Left colon (tissue), 2 donors: ENCODE results near the gene ALMS1. TPM values are rescaled to one million over a fixed set of nuclear protein-coding genes. Genes with fewer than 3 reads are reported as not detected.
"Not testable (repeated sequence)": the region's sequence is repeated elsewhere in the genome, so short reads cannot be mapped to it uniquely, and the experiment has no call there.

ENCODE experiments used
- ATAC-seq: fragments of 200-7000 bp; cut with Tn5 transposase; one replicate; pipeline ENCODE4 v1.9.1; 2020; ENCODE audit warnings: mild to moderate bottlenecking, moderate library complexity
- DNase-seq, 2 donors: peaks; one replicate each; pipeline ENCODE4 v3.0.0-alpha.2; 2020
- intact Hi-C, 2 donors: fragments of 100-400 bp; cut with DNase I in 1 of 2; cut with micrococcal nuclease in 1 of 2; formaldehyde crosslinking; loops; one replicate each; pipeline versions ENCODE4 v1.11.2 to v1.14.0; 2022; cut with DNase I, micrococcal nuclease
- total RNA-seq, 2 donors: library from RNA; stranded (reverse); fragmentation: NEBNext Ultra II Directional; extraction: Animal tissue kit (Norgen Biotek cat#: 25700); gene quantifications; one replicate each; pipeline ENCODE4 v1.2.1, GENCODE V29; 2021
- donor health status: DM: no; HTN: no; CAD: no.
- donor health status: DM: yes; HTN: yes; CAD: no.

The ALMS1 gene
- total RNA-seq, 2 donors from 2014 or later, result 11.2 to 14.8 TPM

DNA sequence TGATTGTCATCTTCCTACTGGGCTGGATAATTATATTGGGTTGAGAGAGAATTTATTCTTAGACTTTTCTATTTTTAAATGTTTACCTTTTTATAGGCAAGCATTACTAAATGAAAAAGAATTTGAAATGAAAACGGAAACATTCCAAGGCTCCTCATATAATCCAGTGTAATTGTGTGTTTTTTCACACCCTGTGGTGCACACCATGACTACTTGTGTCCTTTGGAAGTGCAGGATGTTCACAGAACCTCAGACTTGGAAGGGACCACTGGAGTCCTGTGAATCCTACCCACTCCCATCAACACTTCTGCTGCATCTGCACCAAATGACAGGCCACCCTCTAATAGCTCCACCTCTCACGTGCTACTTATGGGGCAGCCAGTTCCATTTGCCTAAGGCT lies 208.6 kb downstream of the ALMS1 start:
- DNase-seq (no peak), ATAC-seq (no peak)
- intact Hi-C loops, result no loop called here

DNA sequence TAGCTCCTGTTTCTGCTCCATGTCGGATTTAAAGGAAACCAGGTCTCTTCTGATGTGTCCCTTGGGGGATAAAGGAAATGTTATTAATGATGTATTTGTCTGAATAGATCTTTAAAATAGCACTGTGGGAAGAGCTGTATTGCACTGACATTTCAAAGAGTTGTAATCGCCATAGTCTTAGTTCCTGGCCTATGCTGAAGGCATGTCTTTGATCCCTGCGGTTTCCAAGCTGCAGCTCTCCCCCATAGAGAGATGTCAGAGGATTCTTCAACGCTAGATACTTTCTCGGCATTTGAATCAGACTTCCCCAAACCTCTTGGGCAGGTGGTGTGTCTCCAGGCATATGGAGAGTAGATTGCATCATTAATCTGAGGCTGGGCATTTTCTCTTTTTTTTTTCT lies 216.1 kb downstream of the ALMS1 start:
- DNase-seq, result no peak
- ATAC-seq, result no peak
- intact Hi-C loops, result no loop called here

DNA sequence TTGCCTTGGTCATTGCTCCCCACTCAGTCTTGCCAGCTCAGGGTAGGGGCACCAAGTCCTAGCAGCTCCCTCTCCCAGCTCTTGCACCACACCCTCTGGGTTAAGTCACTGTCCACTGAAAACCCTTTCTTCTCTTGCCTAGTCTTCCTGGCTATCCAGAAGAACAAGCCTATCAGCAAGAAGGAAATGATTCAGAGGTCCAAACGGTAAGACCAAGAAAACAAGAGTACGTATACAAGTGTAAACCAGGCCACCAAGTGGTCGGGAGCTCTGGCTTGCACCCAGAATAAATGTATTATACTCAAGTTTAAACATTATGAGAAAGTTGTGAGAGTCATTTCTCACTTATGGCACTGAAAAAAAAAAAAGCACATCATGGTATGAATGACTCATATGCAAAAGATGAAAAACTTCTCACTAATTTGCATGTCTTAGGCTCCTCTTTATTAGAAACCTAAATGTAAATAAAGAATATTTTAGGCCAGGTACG lies 217.5 kb downstream of the ALMS1 start:
- DNase-seq, intact Hi-C loops, ATAC-seq: not testable (repeated sequence)

DNA sequence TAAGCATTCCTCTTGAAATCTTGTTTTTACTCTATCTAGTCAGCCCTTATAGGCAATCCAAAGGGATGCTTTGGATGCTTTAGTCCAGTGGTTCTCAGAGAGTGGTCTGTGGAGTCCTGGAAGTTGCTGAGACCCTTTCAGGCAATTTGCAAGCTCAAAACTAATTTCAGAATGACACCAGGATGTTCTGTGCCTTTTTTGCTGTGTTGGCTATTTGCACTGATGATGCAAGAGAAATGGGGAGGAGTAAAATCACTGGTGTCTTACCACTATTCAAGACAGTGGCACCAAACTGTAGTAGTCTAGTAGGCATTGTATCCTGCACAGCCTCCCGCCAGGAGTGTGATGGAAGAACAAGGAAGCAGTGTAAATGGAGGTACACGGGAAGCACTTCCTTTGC lies 219.0 kb downstream of the ALMS1 start:
- DNase-seq, ATAC-seq, intact Hi-C loops: not testable (repeated sequence)

DNA sequence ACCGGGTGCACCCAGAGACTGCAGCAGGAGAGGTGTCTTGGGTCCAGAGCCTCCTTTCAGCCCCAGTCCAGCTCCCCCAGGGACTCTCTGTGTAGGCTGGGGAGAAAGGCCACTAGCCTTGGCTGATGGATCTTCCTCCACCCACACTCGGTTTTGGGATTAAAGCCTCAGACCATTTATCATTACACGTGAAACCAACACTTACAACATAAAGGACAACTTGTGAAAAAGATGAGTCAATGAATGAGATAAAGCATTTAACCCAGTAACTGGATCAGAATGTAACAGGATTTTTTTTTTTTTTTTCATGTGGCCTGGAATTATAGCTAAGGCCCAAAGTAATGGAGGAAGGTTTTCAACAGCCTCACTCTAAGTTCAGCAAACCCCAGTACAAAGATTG lies 224.5 kb downstream of the ALMS1 start:
- DNase-seq (no peak), ATAC-seq (no peak)
- intact Hi-C loops, result no loop called here

DNA sequence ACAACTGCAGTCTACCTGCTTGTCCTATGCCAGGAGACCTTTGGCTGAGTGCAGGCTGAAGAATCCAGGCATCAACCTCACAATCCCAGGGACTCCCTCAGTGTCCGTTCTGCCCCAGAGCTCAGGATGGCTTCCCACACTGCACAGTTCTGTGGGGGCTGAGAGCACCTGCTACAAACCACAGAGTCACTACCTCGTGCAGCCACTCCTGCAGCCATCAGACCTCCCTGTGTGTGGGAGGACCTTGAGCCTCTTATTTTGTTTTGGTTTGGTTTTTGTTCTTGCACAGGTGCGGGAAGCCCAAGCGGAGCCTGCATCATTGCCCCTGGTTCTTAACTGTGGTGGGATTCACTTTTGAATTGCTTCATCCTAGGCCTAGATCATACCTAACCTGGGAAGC lies 225.6 kb downstream of the ALMS1 start:
- DNase-seq (no peak), ATAC-seq (no peak)
- intact Hi-C loops, result no loop called here

DNA sequence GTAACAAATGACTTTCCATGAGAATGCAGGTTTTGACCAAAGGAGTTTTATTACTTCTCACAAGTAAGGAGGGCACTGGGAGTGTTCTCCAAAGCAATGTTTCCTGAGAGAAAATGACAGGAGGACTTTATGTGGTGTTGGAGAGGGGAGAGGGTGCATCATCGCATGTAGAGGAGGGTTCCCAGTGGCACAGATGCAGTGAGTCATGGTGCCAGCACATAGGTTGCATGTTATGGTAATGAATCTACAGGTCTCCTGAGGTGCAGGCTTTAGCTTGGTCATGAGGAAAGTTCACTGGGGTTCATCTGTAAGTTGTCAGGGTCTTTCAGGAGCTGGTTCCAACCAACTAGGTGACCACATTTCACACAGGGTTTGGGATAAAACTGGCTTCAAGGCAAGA lies 226.2 kb downstream of the ALMS1 start:
- no peak for DNase-seq
- no peak for ATAC-seq
- intact Hi-C loops, result no loop called here

DNA sequence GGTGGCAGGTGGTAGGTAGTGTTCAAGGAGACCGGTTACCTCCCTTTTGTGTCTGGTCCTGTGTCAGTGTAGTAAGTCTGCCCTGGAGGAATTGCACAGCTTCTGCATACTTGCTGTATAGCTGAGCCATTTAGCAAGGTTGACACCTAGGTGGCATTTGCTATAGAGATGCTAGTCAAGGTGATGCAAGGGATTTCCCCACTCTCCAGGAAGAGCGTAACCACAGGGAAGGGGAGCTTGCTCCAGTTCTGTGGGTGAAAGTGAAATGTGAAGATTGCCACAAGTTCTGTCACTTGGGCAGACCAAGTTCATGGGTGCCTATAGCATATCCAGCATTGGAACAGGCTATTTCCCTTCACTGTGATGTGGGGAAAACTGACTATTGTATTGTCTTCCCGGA lies 228.5 kb downstream of the ALMS1 start:
- intact Hi-C loops, result no loop called here
- ATAC-seq, result no peak

DNA sequence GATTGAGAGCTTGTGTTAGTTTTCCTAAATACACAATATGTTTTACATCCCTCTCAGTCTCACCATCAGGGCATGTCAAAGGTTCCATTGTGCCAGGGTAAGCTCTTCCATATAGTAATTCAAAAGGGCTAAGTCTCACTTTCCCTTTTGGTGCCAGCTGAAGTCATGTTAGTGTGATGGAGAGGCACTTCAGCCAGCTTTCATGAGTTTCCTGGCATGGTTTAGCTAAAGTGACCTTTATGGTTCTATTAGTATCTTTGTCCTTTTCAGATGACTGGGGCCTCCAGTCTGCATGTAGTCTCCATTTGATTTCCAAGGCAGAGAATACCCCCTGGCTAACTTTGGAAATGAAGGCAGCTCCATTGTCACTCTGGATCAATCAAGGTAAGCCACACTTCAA lies 229.4 kb downstream of the ALMS1 start:
- ATAC-seq (no peak), DNase-seq (no peak)
- intact Hi-C loops, result no loop called here

More for the DNA sequence above, 228.5 kb downstream of the ALMS1 start:
- no peak for DNase-seq

DNA sequence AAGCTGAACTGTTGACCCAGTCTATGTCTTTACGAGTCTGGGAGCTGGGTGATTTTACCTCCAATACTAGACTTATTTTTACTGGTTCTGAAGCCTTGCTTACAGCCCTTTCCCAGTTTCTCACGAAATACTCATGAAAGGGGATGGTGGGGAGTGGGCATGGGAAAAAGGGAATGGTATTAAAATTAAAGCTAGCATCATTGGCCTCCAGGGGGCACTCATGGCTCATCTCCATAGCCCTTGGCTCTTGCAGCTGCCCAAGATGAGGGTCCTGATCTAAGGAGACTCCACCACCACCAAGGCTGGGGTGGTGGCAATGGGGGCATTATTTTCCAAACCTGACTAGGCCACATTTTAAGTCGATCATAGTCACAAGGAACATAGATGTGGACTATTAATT lies 234.3 kb downstream of the ALMS1 start:
- ATAC-seq, intact Hi-C loops, DNase-seq: not testable (repeated sequence)

DNA sequence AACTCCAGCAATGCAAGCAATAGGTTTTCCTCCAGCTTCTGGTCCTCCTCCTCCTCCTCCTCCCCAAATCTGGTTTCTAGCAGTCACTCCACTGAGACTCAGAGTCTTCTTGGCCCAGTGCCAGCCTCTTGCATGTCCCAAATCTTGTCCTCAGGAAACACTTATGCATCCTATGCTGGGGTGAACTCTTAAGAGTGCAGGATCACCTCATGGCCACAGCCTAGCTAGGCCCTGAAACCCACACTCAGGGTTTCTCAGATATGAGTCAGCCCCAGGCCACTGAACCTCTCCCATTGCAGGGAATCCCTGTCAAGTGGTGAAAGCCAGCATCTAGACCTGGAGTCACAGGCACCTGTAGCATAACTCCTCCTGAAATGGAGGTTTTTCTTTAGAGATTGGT lies 238.4 kb downstream of the ALMS1 start:
- ATAC-seq, DNase-seq, intact Hi-C loops: not testable (repeated sequence)

DNA sequence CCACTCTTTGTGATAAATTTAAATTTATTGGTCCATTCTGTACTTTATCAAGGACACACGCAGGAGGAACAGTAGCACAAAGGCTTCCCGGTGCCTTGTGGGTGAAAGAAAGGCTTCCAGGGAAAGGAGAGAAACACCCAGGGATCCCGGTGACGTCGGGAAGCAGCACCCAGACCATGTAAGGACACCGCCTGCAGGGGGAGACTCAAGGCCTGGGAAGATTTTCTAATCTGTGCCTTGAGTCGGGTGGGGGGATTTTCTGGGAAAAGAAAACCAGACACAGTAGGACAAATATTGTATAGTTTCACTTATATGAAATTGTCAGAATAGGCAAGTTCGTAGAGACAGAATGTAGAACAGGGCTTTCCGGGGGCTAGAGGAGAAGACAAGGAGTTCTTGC lies 239.0 kb downstream of the ALMS1 start:
- ATAC-seq, result peak; percentile 60

DNA sequence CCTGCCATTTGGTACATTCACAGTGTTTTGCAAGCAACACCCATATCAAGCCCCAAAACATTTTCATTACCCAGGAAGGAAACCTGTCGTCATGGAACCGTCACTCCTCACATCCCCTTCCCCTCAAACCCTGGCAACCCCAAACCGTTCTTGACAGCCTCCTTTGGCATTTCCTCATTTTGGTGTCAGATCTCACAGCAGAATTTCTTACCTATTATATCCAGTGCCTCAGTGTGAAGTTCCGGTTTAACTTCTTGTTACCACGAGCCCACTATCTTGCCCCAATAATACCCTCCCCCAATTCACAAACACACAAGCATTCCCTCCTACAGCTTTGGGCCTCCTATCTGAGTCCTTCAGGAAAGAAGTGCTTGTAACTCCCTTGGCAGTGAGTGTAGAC lies 240.6 kb downstream of the ALMS1 start:
- DNase-seq, ATAC-seq, intact Hi-C loops: not testable (repeated sequence)

More for the DNA sequence above, 239.0 kb downstream of the ALMS1 start:
- intact Hi-C loops, DNase-seq: not testable (repeated sequence)

DNA sequence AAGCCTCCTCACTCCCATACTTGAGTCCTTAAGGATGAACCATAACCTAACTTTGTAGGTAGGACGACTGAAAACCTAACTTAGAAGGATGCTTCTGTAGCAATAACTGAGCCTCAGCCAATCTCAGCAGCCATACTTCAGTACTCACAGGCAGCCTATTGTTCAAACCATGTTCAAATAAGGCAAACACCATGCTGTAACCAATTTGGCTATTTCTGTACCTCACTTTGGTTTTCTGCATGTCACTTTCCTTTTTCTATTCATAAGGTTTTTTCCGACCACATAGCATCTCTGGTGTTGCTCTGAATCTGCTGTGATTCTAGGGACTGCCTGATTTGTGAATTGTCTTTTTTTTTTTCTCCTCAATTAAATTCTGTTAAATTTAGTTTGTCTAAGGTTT lies 242.9 kb downstream of the ALMS1 start:
- intact Hi-C loops, DNase-seq, ATAC-seq: not testable (repeated sequence)

DNA sequence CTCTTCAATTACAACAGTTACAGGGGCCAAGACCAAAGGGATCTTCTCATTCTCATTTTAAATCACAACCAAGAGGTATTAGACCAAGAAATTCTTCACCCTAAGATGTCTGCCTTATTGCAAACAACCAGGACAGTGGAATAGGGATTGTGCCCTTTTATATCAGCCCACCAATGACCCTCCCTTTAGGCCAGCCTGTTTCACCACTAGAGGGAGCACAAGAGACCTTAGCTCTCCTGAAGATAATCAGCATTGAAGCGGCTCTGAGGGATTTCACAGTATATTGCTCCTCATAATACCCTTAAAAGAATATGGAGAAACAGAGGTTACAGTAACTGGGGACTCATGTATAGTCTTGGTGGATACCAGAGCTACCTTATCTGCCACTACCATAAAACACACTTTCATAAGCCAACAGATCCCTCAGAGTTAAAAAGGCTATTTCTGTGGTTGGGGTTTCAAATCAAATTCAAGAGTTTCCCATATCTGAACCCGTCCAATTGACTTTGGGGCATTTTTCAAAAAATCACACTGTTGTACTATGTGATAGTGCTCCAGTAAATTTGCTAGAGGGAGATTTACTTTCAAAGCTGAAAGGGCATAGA lies 245.1 kb downstream of the ALMS1 start:
- DNase-seq, intact Hi-C loops: not testable (repeated sequence)
- ATAC-seq, result peak; percentile 59

DNA sequence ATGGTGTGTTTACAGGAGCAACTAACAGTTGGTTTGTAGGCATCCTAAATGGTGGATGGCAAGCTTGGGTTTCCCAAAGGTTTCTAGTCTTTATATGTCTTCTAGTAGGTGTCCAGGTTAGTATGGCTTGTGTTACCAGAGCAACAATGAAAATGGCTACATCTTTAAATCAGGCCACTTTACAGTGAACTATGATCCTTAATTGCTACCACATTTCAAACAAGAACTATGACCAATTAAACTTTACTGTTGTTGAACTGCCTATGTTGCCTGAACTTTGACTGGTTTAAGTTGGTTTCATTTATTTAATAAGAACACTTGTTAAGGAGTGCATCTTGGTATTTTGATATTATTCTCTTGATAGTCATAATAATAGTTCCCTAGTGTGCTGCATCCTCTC lies 251.3 kb downstream of the ALMS1 start:
- intact Hi-C loops, DNase-seq: not testable (repeated sequence)
- ATAC-seq, result peak; percentile 89

DNA sequence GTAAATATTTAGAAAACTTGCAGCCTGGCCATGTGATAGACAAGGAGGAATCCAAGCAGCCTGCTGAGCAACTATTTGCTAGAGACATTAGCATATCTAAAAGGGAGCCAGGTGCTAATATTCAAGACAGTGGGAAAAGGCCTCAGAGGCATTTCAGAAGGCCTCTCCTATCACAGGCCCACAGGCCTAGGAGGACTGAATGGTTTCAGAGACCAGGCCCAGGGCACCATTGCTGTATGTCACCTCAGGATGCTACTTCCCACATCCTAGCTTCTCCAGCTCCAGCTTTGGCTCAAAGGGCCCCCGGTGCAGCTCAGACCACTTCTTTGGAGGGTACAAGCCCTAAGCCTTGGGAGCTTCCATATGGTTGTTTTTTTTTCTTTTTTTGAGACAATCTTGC lies 252.8 kb downstream of the ALMS1 start:
- no peak for ATAC-seq
- intact Hi-C loops, result no loop called here

DNA sequence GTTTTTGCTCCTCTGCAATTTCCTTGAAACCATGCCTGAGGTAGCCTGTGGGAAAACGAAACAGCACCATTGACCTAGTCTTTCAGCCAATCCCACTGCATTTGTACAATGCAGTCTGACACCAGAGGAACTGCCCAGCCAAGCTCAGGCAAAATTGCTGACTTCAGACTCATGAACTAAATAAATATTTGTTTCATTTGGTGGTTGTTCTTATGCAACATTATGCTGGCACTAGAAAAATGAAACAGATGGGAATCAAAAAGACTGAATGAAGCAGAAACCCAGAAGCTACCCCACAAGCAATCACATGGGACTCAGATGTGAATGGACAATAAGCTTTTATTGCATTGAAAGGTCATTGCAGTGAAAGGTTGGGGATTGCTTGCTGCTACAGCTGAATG lies 254.9 kb downstream of the ALMS1 start:
- intact Hi-C loops, result no loop called here
- ATAC-seq (peak; percentile 54), DNase-seq (no peak)

More for the DNA sequence above, 252.8 kb downstream of the ALMS1 start:
- DNase-seq, result no peak

DNA sequence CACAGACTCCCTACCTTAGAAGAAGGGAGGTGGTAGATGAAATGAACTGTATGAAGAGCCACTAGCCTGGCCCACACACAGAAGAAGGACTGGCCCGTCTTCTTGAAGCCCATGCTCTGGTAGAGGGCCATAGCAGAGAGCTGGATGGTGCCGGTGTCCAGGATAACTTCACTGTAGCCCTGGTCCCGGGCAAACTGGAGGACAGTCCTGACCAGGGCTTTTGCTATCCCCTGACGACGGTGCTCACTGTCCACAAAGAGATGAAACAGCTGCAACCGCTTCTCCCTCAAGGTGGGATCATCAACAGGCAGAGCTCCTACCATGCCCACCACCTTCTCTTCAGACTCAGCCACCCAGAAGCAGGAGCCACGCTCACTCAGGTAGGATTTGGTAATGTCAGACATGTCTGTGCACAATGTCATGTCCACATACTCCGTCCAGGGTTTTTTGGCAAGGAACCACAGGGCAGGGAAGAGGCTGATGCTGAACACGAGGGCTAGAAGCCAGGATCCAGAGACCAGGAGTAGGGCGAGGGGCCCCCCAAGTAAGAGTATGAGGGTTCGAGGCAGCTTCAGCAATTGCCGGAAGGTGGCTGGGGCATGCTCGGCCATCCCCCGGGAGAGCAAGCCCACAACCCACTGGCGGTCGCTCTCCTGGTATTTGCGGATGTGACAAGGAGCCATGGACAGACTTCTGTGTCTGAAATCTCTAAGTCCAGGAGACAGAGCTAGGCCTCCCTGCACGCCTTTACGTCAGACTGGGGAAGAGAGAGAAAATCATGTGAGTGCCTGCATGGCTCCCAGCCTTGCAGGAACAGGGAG lies 255.5 kb downstream of the ALMS1 start:
- no peak for DNase-seq
- no peak for ATAC-seq
- intact Hi-C loops, result no loop called here

DNA sequence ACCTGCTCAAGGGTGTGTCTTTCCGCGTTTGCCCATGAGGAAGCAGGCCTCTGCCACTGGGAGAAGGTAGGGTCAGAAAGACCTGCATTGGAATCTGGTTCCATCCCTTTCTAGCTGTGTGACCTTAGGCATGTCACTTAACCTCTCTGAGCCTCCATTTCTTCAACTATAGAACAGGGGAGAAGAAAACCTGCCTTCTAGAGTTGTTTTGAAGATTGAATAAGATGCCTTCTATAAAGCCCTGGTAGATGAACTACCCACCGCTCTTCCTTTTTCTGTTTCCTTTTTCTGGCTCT lies 256.1 kb downstream of the ALMS1 start:
- DNase-seq (no peak), ATAC-seq (peak; percentile 44)
- intact Hi-C loops, result no loop called here
